ENCODE results near the gene LIPM. TPM values are rescaled to one million over a fixed set of nuclear protein-coding genes. Genes with fewer than 3 reads are reported as not detected.

LIPM gene
- total RNA-seq, 1 donor: not detected

GRCh38 chr10:88809621-88810020 lies 7.1 kb downstream of the LIPM start:
- no peak for DNase-seq (ENCODE audit: low read depth)
- no peak overlapping the region for H3K4me3 ChIP-seq (ENCODE audit: low read depth, low read length)
- TF ChIP-seq, protein P1, sequence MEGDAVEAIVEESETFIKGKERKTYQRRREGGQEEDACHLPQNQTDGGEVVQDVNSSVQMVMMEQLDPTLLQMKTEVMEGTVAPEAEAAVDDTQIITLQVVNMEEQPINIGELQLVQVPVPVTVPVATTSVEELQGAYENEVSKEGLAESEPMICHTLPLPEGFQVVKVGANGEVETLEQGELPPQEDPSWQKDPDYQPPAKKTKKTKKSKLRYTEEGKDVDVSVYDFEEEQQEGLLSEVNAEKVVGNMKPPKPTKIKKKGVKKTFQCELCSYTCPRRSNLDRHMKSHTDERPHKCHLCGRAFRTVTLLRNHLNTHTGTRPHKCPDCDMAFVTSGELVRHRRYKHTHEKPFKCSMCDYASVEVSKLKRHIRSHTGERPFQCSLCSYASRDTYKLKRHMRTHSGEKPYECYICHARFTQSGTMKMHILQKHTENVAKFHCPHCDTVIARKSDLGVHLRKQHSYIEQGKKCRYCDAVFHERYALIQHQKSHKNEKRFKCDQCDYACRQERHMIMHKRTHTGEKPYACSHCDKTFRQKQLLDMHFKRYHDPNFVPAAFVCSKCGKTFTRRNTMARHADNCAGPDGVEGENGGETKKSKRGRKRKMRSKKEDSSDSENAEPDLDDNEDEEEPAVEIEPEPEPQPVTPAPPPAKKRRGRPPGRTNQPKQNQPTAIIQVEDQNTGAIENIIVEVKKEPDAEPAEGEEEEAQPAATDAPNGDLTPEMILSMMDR (IDR thresholded peaks at IDR 0.05; ENCODE audit: insufficient read depth, low read length): no peak

DNA sequence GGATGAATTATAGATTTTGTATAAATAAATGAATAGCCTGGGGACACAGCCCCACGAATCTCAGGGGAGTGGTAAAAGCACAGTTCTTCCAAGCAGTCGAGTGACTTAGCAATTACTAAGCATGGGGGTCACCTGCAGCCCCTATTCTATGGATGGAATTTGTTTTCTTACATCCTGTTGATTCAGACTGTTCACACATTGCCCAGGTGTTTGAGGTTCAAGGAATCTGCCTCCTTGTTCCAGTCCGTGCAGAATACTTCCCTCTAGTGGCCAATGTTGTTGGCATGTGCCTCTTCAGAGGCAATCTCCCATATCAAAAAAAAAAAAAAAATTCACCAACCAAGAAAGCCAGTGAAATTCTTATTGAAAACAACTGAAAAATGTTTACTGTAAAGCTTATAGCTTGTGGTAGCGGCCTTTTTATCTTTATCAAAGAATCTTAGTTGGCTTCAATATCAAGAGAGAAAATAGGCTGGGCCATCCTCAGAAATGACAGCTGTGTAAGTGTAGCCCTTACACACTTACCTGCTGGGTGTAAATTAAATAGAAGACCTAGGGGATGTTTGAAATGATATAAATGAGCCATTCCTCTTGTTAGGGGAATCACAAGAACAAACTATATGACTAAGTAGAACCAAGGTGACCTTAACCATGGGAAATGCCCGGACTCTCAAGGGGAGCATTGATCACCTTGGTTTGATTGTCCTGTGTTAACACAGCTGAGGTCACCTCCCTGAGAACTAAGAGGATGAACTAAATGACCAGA lies 7.8 kb downstream of the LIPM start:
- no peak overlapping the region for H3K4me3 ChIP-seq (ENCODE audit: low read depth, low read length)
- DNase-seq (ENCODE audit: low read depth): peak; percentile 85
- TF ChIP-seq, protein P1 (IDR thresholded peaks at IDR 0.05; ENCODE audit: insufficient read depth, low read length): peak; percentile 78

DNA sequence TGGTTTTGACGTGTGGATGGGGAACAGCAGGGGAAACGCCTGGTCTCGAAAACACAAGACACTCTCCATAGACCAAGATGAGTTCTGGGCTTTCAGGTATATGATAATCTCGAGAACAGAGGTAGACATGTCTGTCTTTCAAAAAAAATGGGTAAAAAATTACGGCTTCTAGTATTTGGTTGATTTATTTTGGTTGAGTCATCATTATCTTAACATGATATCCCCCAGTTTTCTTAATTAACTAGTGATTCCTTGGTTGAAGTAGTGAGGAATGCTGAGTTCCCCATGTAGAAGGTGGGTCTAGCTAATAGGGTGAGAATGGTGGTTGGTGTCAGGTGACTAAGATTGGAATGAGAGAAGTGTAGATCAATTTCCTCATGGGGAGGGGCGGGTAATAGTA lies 10.7 kb downstream of the LIPM start:
- no peak for DNase-seq (ENCODE audit: low read depth)
- H3K4me3 ChIP-seq (ENCODE audit: low read depth, low read length): no peak overlapping the region

DNA sequence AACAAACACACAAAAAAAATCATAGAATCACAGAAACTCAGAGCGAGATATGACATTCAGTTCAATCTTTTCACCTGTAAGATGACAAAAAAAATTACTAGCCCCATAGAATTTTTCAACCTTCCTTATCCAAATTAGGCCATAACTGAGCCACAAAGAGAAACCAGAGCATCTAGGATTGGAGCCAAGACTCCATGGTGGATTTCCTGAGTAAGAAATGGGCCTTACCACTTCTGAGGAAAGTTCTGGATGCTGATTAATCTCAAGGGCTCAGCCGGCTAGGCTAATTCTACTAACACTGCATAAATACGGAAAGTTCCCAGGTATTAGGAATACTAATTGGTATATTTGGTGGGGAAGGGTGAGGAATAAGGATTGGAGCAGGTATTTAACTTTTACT lies 16.8 kb downstream of the LIPM start:
- H3K4me3 ChIP-seq (ENCODE audit: low read depth, low read length): no peak overlapping the region
- TF ChIP-seq, protein P1 (IDR thresholded peaks at IDR 0.05; ENCODE audit: insufficient read depth, low read length): no peak
- peak; percentile 65 for DNase-seq (ENCODE audit: low read depth)

More for the DNA sequence above, 10.7 kb downstream of the LIPM start:
- TF ChIP-seq, protein P1 (IDR thresholded peaks at IDR 0.05; ENCODE audit: insufficient read depth, low read length): no peak

DNA sequence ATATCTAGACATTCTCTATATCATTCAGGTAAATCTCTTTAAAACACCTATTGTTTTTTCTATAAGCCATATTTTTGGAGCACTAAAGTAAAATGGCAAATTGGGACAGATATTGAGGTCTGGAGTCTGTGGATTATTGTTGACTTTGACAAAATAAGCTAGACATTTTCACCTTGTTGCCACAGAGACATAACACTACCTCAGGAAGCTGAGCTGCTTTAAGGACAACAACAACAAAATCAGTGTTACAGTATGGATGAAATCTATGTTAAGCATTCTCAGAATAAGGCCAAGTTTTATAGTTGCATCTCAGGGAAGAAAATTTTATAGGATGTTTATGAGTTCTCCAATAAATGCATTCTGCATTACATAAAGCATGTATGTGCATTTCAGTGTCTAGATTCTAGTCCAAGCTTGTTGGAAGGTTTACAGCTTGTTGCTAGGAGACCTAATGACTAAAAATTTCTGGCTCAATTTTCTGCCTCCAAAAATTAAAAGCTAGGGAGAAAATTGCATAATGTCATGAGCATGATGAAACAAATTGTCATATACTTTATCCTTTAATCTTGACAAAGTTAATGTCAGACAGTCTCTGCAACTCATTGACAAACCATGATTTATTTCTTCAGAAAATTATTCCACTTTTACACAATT lies 18.3 kb downstream of the LIPM start:
- TF ChIP-seq, protein P1 (IDR thresholded peaks at IDR 0.05; ENCODE audit: insufficient read depth, low read length): no peak
- DNase-seq (ENCODE audit: low read depth): peak; percentile 93

DNA sequence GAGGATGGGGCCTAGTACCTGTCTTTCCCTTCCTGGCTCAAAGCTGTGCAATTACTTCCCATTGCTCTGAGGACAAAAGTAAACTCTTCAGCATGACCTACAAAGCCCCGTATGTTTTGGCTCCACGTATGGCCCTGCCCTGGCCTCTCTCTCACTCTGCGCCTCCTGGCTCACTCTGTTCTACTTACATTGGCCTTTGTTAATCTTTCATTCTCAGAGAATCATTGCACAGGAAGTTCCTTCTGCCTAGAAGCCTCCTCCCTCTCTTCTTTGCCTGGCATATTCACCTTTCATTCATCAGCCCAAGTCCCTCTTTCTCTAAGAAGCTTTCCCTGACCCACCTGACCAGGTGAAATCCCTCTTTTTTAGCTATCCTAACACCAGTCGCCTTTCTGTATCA lies 23.9 kb downstream of the LIPM start:
- no peak overlapping the region for H3K4me3 ChIP-seq (ENCODE audit: low read depth, low read length)
- TF ChIP-seq, protein P1 (IDR thresholded peaks at IDR 0.05; ENCODE audit: insufficient read depth, low read length): no peak
- no peak for DNase-seq (ENCODE audit: low read depth)

More for the DNA sequence above, 18.3 kb downstream of the LIPM start:
- H3K4me3 ChIP-seq (ENCODE audit: low read depth, low read length): no peak overlapping the region
